ENCODE data around the gene LAMA4.
A peak's percentile ranks its signal among the peaks of the same experiment; 100 is the strongest.

LAMA4 gene

DNA sequence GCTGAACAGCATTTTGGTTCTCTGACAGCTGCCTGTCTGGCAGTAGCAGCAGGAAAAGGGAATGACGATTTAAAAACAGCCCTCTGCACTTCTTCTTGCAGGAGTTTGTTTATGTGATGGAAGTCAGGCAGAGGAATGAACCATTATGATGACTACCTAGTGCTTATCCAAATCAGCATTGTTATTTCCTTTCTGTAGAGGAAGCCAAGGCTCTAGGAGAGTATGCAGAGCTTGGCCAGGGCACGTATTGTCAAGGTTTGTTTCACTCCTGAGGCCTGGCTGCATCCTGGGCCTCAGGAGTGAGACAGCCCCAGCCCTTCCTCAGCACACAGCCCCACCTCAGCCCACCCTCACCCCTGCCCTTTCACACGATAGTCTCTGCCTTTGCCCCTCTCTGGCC lies 98.5 kb downstream of the LAMA4 start:
- Histone ChIP-seq H3K27ac (ENCODE audit: low read length) (peak overlapping the region; percentile 24), H3K9me3 (ENCODE audit: control insufficient read depth in 1 of 2, low read length in 2 of 2) (no peaks in the 10 kb centered on the region), H3K4me1 (ENCODE audit: control insufficient read depth in 1 of 2, insufficient read depth in 2 of 2, low read length in 2 of 2) (peaks cover 0 to 22% of the 10 kb centered on the region in 2 donors), H3K27me3 (ENCODE audit: low read depth, low read length) (no peaks in the 10 kb centered on the region), H3K4me3 (ENCODE audit: low read depth in 1 of 2, low read length in 2 of 2) (no peak overlapping the region), H3K36me3 (ENCODE audit: control insufficient read depth in 1 of 2, insufficient read depth in 2 of 2, low read length in 2 of 2) (peaks cover 12 to 25% of the 10 kb centered on the region in 2 donors)

DNA sequence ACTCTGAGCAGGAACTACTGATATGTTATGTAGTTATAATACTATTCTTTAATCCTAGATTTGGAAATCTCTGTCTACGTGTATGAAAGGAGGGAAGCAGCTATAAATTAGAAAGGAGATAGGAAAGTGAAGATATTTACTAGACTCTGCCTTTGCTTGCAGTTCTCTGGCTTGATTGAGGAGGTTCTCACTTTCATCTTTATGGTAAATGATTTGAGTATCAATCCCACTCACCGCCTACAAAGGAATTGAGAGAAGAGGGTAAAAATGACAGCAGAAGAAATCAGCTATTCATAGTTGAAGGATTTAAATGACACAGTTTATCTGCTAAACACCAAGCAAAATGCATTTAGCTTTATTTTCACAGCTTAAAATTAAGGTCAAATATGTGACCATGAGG lies 99.7 kb downstream of the LAMA4 start:
- peaks cover 0 to 27% of the 10 kb centered on the region in 2 donors for H3K4me1 ChIP-seq (ENCODE audit: control insufficient read depth in 1 of 2, insufficient read depth in 2 of 2, low read length in 2 of 2)
- H3K36me3 ChIP-seq (ENCODE audit: control insufficient read depth in 1 of 2, insufficient read depth in 2 of 2, low read length in 2 of 2), result peaks cover 9 to 14% of the 10 kb centered on the region in 2 donors
- no peaks in the 10 kb centered on the region for H3K9me3 ChIP-seq (ENCODE audit: control insufficient read depth in 1 of 2, low read length in 2 of 2)
- no peak overlapping the region for H3K4me3 ChIP-seq (ENCODE audit: low read depth in 1 of 2, low read length in 2 of 2)
- peak overlapping the region; percentile 2 for H3K27ac ChIP-seq (ENCODE audit: low read length)
- no peaks in the 10 kb centered on the region for H3K27me3 ChIP-seq (ENCODE audit: low read depth, low read length)

GRCh38 chr6:112153926-112154607 lies 100.3 kb downstream of the LAMA4 start:
- H3K4me3 ChIP-seq (ENCODE audit: low read depth in 1 of 2, low read length in 2 of 2), result no peak overlapping the region
- peaks cover 0 to 33% of the 10 kb centered on the region in 2 donors for H3K4me1 ChIP-seq (ENCODE audit: control insufficient read depth in 1 of 2, insufficient read depth in 2 of 2, low read length in 2 of 2)
- no peaks in the 10 kb centered on the region for H3K27me3 ChIP-seq (ENCODE audit: low read depth, low read length)
- peak overlapping the region; percentile 2 for H3K27ac ChIP-seq (ENCODE audit: low read length)
- no peaks in the 10 kb centered on the region for H3K9me3 ChIP-seq (ENCODE audit: control insufficient read depth in 1 of 2, low read length in 2 of 2)
- peaks cover 6 to 8% of the 10 kb centered on the region in 2 donors for H3K36me3 ChIP-seq (ENCODE audit: control insufficient read depth in 1 of 2, insufficient read depth in 2 of 2, low read length in 2 of 2)

GRCh38 chr6:112150363-112150762 lies 104.0 kb downstream of the LAMA4 start:
- Histone ChIP-seq H3K27ac (ENCODE audit: low read length) (peak overlapping the region; percentile 42), H3K36me3 (ENCODE audit: control insufficient read depth in 1 of 2, insufficient read depth in 2 of 2, low read length in 2 of 2) (peaks cover 16 to 17% of the 10 kb centered on the region in 2 donors), H3K27me3 (ENCODE audit: low read depth, low read length) (no peaks in the 10 kb centered on the region)

GRCh38 chr6:112149719-112150263 lies 104.6 kb downstream of the LAMA4 start:
- Histone ChIP-seq H3K9me3 (ENCODE audit: control insufficient read depth in 1 of 2, low read length in 2 of 2) (no peaks in the 10 kb centered on the region), H3K27ac (ENCODE audit: low read length) (peak overlapping the region; percentile 42), H3K4me1 (ENCODE audit: control insufficient read depth in 1 of 2, insufficient read depth in 2 of 2, low read length in 2 of 2) (peaks cover 0 to 17% of the 10 kb centered on the region in 2 donors), H3K27me3 (ENCODE audit: low read depth, low read length) (no peaks in the 10 kb centered on the region), H3K36me3 (ENCODE audit: control insufficient read depth in 1 of 2, insufficient read depth in 2 of 2, low read length in 2 of 2) (peaks cover 16 to 21% of the 10 kb centered on the region in 2 donors), H3K4me3 (ENCODE audit: low read depth in 1 of 2, low read length in 2 of 2) (no peak overlapping the region)

More at GRCh38 chr6:112150363-112150762, 104.0 kb downstream of the LAMA4 start:
- H3K9me3 ChIP-seq (ENCODE audit: control insufficient read depth in 1 of 2, low read length in 2 of 2), result no peaks in the 10 kb centered on the region
- H3K4me1 ChIP-seq (ENCODE audit: control insufficient read depth in 1 of 2, insufficient read depth in 2 of 2, low read length in 2 of 2), result peaks cover 0 to 18% of the 10 kb centered on the region in 2 donors
- H3K4me3 ChIP-seq (ENCODE audit: low read depth in 1 of 2, low read length in 2 of 2), result no peak overlapping the region

GRCh38 chr6:112149236-112149635 lies 105.1 kb downstream of the LAMA4 start:
- H3K4me1 ChIP-seq (ENCODE audit: control insufficient read depth in 1 of 2, insufficient read depth in 2 of 2, low read length in 2 of 2), result peaks cover 0 to 21% of the 10 kb centered on the region in 2 donors
- peak overlapping the region; percentile 42 for H3K27ac ChIP-seq (ENCODE audit: low read length)
- H3K36me3 ChIP-seq (ENCODE audit: control insufficient read depth in 1 of 2, insufficient read depth in 2 of 2, low read length in 2 of 2), result peaks cover 21 to 26% of the 10 kb centered on the region in 2 donors
- H3K9me3 ChIP-seq (ENCODE audit: control insufficient read depth in 1 of 2, low read length in 2 of 2), result no peaks in the 10 kb centered on the region
- no peak overlapping the region for H3K4me3 ChIP-seq (ENCODE audit: low read depth in 1 of 2, low read length in 2 of 2)
- no peaks in the 10 kb centered on the region for H3K27me3 ChIP-seq (ENCODE audit: low read depth, low read length)

GRCh38 chr6:112148103-112148502 lies 106.3 kb downstream of the LAMA4 start:
- H3K36me3 ChIP-seq (ENCODE audit: control insufficient read depth in 1 of 2, insufficient read depth in 2 of 2, low read length in 2 of 2), result peaks cover 31 to 32% of the 10 kb centered on the region in 2 donors
- H3K4me3 ChIP-seq (ENCODE audit: low read depth in 1 of 2, low read length in 2 of 2), result no peak overlapping the region
- H3K27me3 ChIP-seq (ENCODE audit: low read depth, low read length), result no peaks in the 10 kb centered on the region
- H3K9me3 ChIP-seq (ENCODE audit: control insufficient read depth in 1 of 2, low read length in 2 of 2), result no peaks in the 10 kb centered on the region
- no peak overlapping the region for H3K27ac ChIP-seq (ENCODE audit: low read length)
- H3K4me1 ChIP-seq (ENCODE audit: control insufficient read depth in 1 of 2, insufficient read depth in 2 of 2, low read length in 2 of 2), result peaks cover 0 to 21% of the 10 kb centered on the region in 2 donors

GRCh38 chr6:112145080-112145573 lies 109.2 kb downstream of the LAMA4 start:
- Histone ChIP-seq H3K36me3 (ENCODE audit: control insufficient read depth in 1 of 2, insufficient read depth in 2 of 2, low read length in 2 of 2) (peaks cover 57 to 62% of the 10 kb centered on the region in 2 donors), H3K4me1 (ENCODE audit: control insufficient read depth in 1 of 2, insufficient read depth in 2 of 2, low read length in 2 of 2) (peaks cover 0 to 14% of the 10 kb centered on the region in 2 donors), H3K27me3 (ENCODE audit: low read depth, low read length) (no peaks in the 10 kb centered on the region), H3K27ac (ENCODE audit: low read length) (no peak overlapping the region), H3K9me3 (ENCODE audit: control insufficient read depth in 1 of 2, low read length in 2 of 2) (no peaks in the 10 kb centered on the region), H3K4me3 (ENCODE audit: low read depth in 1 of 2, low read length in 2 of 2) (no peak overlapping the region)

- peaks cover 0 to 6% of the 10 kb centered on the region in 2 donors for H3K4me1 ChIP-seq (ENCODE audit: control insufficient read depth in 1 of 2, insufficient read depth in 2 of 2, low read length in 2 of 2)
- H3K27me3 ChIP-seq (ENCODE audit: low read depth, low read length), result no peaks in the 10 kb centered on the region
- H3K27ac ChIP-seq (ENCODE audit: low read length), result no peak overlapping the region
- H3K9me3 ChIP-seq (ENCODE audit: control insufficient read depth in 1 of 2, low read length in 2 of 2), result no peaks in the 10 kb centered on the region
- peaks cover 62 to 70% of the 10 kb centered on the region in 2 donors for H3K36me3 ChIP-seq (ENCODE audit: control insufficient read depth in 1 of 2, insufficient read depth in 2 of 2, low read length in 2 of 2)
- no peak overlapping the region for H3K4me3 ChIP-seq (ENCODE audit: low read depth in 1 of 2, low read length in 2 of 2)
These were observed 110.0 kb downstream of the LAMA4 start for GRCh38 chr6:112144145-112144926.

- Histone ChIP-seq H3K27ac (ENCODE audit: low read length) (no peak overlapping the region), H3K27me3 (ENCODE audit: low read depth, low read length) (no peaks in the 10 kb centered on the region), H3K9me3 (ENCODE audit: control insufficient read depth in 1 of 2, low read length in 2 of 2) (no peaks in the 10 kb centered on the region), H3K4me3 (ENCODE audit: low read depth in 1 of 2, low read length in 2 of 2) (no peak overlapping the region), H3K36me3 (ENCODE audit: control insufficient read depth in 1 of 2, insufficient read depth in 2 of 2, low read length in 2 of 2) (peaks cover 55 to 68% of the 10 kb centered on the region in 2 donors), H3K4me1 (ENCODE audit: control insufficient read depth in 1 of 2, insufficient read depth in 2 of 2, low read length in 2 of 2) (peaks cover 0 to 4% of the 10 kb centered on the region in 2 donors)
These were observed 112.7 kb downstream of the LAMA4 start for GRCh38 chr6:112141707-112142106.

DNA sequence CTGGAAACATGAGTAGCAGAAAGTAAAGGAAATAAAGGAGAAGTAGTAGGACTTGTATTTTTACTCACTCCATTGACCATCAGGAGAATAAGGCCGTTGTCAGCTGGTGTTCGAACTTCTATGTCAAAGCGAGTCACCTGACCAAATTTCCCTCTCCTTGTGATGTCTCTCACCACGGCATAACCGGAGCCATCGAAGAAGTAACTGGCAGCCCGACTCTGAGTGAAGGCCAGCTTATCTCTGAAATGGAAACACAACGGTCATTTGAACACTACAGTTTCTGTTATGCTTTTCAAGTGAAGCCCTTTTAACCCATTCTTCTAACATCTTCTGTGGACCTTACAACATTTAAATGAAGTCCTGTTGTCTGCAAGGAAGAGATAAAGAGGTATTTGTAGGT lies 115.3 kb downstream of the LAMA4 start:
- peaks cover 56 to 85% of the 10 kb centered on the region in 2 donors for H3K36me3 ChIP-seq (ENCODE audit: control insufficient read depth in 1 of 2, insufficient read depth in 2 of 2, low read length in 2 of 2)
- H3K27me3 ChIP-seq (ENCODE audit: low read depth, low read length), result no peaks in the 10 kb centered on the region

More for the DNA sequence above, 115.3 kb downstream of the LAMA4 start:
- no peak overlapping the region for H3K4me3 ChIP-seq (ENCODE audit: low read depth in 1 of 2, low read length in 2 of 2)
- H3K4me1 ChIP-seq (ENCODE audit: control insufficient read depth in 1 of 2, insufficient read depth in 2 of 2, low read length in 2 of 2), result no peaks in the 10 kb centered on the region
- H3K9me3 ChIP-seq (ENCODE audit: control insufficient read depth in 1 of 2, low read length in 2 of 2), result no peaks in the 10 kb centered on the region
- no peak overlapping the region for H3K27ac ChIP-seq (ENCODE audit: low read length)
